Loucy (cell line): ENCODE data around the gene SMIM35.

Source experiments
- CTCF ChIP-seq: fragments of 200-600 bp; sonication (generic); conservative IDR thresholded peaks from 2 replicates; pipeline ENCODE4 v1.5.1; 2014; ENCODE audit warnings: mild to moderate bottlenecking, antibody characterized with exemption, low read length
- EZH2phosphoT487 ChIP-seq: fragments of 200-600 bp; IDR thresholded peaks from 2 replicates; pipeline ENCODE4 v1.6.1; 2018; ENCODE audit warnings: antibody characterized with exemption, mild to moderate bottlenecking, moderate library complexity, borderline replicate concordance

- TF ChIP-seq CTCF (no peak), EZH2phosphoT487 (no peak)
Observed at GRCh38 chr11:118048472-118049370, 38.0 kb downstream of the SMIM35 start.
